Coronary artery (tissue), 2 donors: ENCODE data around the gene PSME2.

Experiments
- DNase-seq: peaks from one replicate; pipeline ENCODE4 v3.0.0-alpha.2; 2017; ENCODE audit warnings: low spot score
- H3K27ac ChIP-seq, 2 donors: fragments of 200-600 bp; sonication (generic); one replicate each; pipeline ENCODE4 v1.5.1; 2016 to 2019
- H3K4me3 ChIP-seq: fragments of 200-600 bp; sonication (generic); 2 replicates; pipeline ENCODE4 v1.5.1; 2016; ENCODE audit warnings: mild to moderate bottlenecking, moderate library complexity
- TF ChIP-seq, protein P1 (sequence below): fragments of 200-600 bp; sonication (generic); IDR thresholded peaks from one replicate; pipeline ENCODE4 v1.5.1; 2019; ENCODE audit warnings: antibody characterized with exemption

PSME2 gene, protein sequence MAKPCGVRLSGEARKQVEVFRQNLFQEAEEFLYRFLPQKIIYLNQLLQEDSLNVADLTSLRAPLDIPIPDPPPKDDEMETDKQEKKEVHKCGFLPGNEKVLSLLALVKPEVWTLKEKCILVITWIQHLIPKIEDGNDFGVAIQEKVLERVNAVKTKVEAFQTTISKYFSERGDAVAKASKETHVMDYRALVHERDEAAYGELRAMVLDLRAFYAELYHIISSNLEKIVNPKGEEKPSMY

DNA sequence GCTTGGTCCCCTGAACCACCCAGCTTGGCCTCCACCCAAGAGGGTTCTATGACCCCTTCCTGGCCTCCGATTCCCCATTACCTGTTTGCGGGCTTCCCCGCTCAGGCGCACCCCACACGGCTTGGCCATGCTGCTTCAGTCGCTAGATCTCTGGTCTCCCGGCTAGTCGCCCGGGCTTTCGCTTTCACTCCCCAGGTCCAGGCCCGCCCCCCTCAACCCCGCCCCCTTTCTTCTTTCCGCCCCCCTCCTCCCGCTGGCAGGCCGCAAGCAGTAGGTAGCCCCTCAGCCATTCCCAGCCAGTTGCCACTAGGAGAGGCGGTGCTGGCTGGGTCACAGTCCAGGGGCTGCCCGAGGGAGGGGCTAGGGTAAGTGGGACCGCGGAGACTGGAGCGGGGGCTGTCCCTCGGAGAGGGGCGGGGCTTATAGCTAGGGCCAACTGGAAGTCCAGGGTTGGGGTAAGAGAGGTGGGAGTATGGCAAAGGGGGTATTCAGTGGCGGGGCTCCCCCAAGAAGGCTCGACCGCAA is at the start of gene PSME2:
TSS of gene PSME2 (minus strand) at position 158 of the 525 bp plus-strand sequence. CDS start at position 129, 29 bp downstream.
- DNase-seq = peak; percentile 98

GRCh38 chr14:24195186-24196070 is 49.0 kb upstream of the PSME2 start, which contains the start of gene TM9SF1:
TSS of gene TM9SF1 (minus strand) at chr14:24195441. CDS start at chr14:24195019, 422 bp downstream.
- TF ChIP-seq, protein P1, sequence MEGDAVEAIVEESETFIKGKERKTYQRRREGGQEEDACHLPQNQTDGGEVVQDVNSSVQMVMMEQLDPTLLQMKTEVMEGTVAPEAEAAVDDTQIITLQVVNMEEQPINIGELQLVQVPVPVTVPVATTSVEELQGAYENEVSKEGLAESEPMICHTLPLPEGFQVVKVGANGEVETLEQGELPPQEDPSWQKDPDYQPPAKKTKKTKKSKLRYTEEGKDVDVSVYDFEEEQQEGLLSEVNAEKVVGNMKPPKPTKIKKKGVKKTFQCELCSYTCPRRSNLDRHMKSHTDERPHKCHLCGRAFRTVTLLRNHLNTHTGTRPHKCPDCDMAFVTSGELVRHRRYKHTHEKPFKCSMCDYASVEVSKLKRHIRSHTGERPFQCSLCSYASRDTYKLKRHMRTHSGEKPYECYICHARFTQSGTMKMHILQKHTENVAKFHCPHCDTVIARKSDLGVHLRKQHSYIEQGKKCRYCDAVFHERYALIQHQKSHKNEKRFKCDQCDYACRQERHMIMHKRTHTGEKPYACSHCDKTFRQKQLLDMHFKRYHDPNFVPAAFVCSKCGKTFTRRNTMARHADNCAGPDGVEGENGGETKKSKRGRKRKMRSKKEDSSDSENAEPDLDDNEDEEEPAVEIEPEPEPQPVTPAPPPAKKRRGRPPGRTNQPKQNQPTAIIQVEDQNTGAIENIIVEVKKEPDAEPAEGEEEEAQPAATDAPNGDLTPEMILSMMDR = no peak
- H3K4me3 ChIP-seq = peak within 1 kb of the TSS; percentile 89
- DNase-seq = peak; percentile 93
- peak within 1 kb of the TSS; percentile 96 for H3K27ac ChIP-seq

More for the DNA sequence above, at the start of gene PSME2:
- Histone ChIP-seq H3K27ac (peak within 1 kb of the TSS; percentile 77 to 98), H3K4me3 (peak within 1 kb of the TSS; percentile 84)
- TF ChIP-seq, protein P1 = no peak

DNA sequence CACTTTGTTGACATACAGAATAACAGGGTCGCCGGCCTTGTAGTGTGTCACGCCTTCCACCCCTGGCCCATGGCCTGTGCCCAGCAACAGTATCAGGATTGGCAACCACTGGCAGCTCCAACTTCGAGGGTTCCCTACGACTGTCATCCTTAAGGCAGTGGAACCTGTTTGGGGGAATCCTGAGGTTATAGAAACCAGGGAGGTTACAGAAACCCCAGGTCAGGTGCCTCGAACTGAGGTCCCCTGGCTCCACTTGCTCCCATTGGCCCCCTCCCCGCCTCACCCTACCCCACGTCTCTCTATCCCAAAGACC is 48.4 kb upstream of the PSME2 start:
- DNase-seq = no peak
- Histone ChIP-seq H3K4me3 (peak overlapping the region; percentile 89), H3K27ac (peak overlapping the region; percentile 96)
- TF ChIP-seq, protein P1 = no peak

DNA sequence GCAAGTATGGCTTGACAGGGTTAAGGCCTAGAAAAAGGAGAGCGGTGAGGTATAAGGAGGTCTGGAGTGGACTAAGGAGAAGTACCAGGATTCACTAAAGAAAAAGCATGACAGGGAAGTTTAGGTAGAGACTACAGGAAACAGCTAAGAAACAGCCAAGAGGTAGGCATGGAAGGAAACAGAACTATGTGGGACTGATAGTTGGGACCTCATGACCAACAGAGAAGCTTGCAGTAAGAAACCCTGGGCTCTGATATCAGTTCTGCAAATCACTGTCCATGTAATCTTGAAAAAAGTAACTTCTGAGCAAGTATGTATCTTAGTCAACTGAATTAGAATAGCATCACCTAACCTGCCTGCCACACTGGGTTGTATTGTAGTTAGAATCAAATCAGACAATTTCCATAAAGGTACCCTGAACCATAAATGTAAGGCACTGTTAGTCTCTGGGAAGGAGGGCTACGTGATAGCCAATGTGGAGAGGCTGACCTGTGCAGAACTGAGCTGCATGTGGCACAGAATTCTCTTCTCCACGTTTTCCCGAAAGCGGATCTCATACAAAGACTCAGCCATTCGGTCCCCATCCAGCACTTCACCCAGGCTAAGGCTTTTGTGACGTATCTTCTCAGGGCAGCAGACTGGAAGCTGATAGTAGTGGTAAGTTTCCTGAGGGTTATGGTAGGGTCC is 47.9 kb upstream of the PSME2 start:
- TF ChIP-seq, protein P1 = no peak
- Histone ChIP-seq H3K4me3 (peak overlapping the region; percentile 89), H3K27ac (peak overlapping the region; percentile 96)
- DNase-seq = no peak

- no peak for DNase-seq
- H3K4me3 ChIP-seq = no peak overlapping the region
- H3K27ac ChIP-seq = no peak overlapping the region
- TF ChIP-seq, protein P1 = no peak
These were observed 46.5 kb upstream of the PSME2 start for GRCh38 chr14:24192933-24193332.

DNA sequence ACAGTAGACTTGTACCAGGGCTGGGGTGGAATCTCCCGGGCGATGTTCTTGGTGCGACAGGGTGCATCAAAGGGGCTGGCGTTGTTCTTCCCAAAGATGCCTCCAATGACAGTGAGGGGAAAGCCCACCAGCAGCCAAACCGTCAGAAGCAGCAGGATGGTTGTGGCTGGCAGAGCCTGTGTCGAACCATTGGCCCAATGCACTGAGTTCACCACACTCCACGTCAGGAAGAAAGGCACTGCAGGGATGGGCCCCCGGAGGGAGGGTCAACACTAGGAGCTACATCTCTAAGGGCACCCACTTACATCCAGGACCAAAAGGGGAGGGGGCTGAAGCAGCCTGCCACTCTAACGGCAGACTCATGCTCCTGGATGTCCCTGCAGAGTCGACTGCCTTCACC is 44.0 kb upstream of the PSME2 start:
- H3K4me3 ChIP-seq = no peak overlapping the region
- TF ChIP-seq, protein P1 = no peak
- DNase-seq = no peak

More for the DNA sequence above, 44.0 kb upstream of the PSME2 start:
- H3K27ac ChIP-seq = no peak overlapping the region
